ENCODE measurements around the gene APBA1.

The APBA1 gene

GRCh38 chr9:69584759-69585158 is 87.4 kb downstream of the APBA1 start:
- Histone ChIP-seq H3K9me3 (replicated peaks; ENCODE audit: low read length) (no peaks in the 10 kb centered on the region), H3K9ac (ENCODE audit: low read depth, low read length) (no peak overlapping the region), H3K4me2 (ENCODE audit: low read length) (no peak overlapping the region), H3K27me3 (ENCODE audit: control insufficient read depth, insufficient read depth, low read length) (no peaks in the 10 kb centered on the region), H3K36me3 (ENCODE audit: insufficient read depth, low read length) (no peaks in the 10 kb centered on the region), H3K4me1 (ENCODE audit: control insufficient read depth, insufficient read depth, low read length) (peaks cover 4% of the 10 kb centered on the region), H3K4me3 (ENCODE audit: low read length) (no peak overlapping the region)

- no peaks in the 10 kb centered on the region for H3K9me3 ChIP-seq (replicated peaks; ENCODE audit: low read length)
- peaks cover 4% of the 10 kb centered on the region for H3K4me1 ChIP-seq (ENCODE audit: control insufficient read depth, insufficient read depth, low read length)
- H3K27me3 ChIP-seq (ENCODE audit: control insufficient read depth, insufficient read depth, low read length), result no peaks in the 10 kb centered on the region
- H3K36me3 ChIP-seq (ENCODE audit: insufficient read depth, low read length), result no peaks in the 10 kb centered on the region
- no peak overlapping the region for H3K9ac ChIP-seq (ENCODE audit: low read depth, low read length)
- H3K4me2 ChIP-seq (ENCODE audit: low read length), result no peak overlapping the region
- H3K4me3 ChIP-seq (ENCODE audit: low read length), result no peak overlapping the region
Measured at GRCh38 chr9:69583645-69584234, 88.4 kb downstream of the APBA1 start.

- H3K4me3 ChIP-seq (ENCODE audit: low read length), result no peak overlapping the region
- H3K9me3 ChIP-seq (replicated peaks; ENCODE audit: low read length), result no peaks in the 10 kb centered on the region
- no peak overlapping the region for H3K9ac ChIP-seq (ENCODE audit: low read depth, low read length)
- H3K36me3 ChIP-seq (ENCODE audit: insufficient read depth, low read length), result no peaks in the 10 kb centered on the region
- H3K27me3 ChIP-seq (ENCODE audit: control insufficient read depth, insufficient read depth, low read length), result no peaks in the 10 kb centered on the region
- H3K4me2 ChIP-seq (ENCODE audit: low read length), result no peak overlapping the region
- peaks cover 4% of the 10 kb centered on the region for H3K4me1 ChIP-seq (ENCODE audit: control insufficient read depth, insufficient read depth, low read length)
Measured at GRCh38 chr9:69582544-69583297, 89.5 kb downstream of the APBA1 start.

- Histone ChIP-seq H3K4me1 (ENCODE audit: control insufficient read depth, insufficient read depth, low read length) (peaks cover 8% of the 10 kb centered on the region), H3K27me3 (ENCODE audit: control insufficient read depth, insufficient read depth, low read length) (no peaks in the 10 kb centered on the region), H3K9ac (ENCODE audit: low read depth, low read length) (no peak overlapping the region), H3K4me2 (ENCODE audit: low read length) (no peak overlapping the region), H3K36me3 (ENCODE audit: insufficient read depth, low read length) (no peaks in the 10 kb centered on the region), H3K9me3 (replicated peaks; ENCODE audit: low read length) (no peaks in the 10 kb centered on the region), H3K4me3 (ENCODE audit: low read length) (no peak overlapping the region)
Measured at GRCh38 chr9:69582018-69582417, 90.2 kb downstream of the APBA1 start.

GRCh38 chr9:69580582-69581214 is 91.5 kb downstream of the APBA1 start:
- Histone ChIP-seq H3K4me3 (ENCODE audit: low read length) (no peak overlapping the region), H3K4me1 (ENCODE audit: control insufficient read depth, insufficient read depth, low read length) (peaks cover 9% of the 10 kb centered on the region), H3K36me3 (ENCODE audit: insufficient read depth, low read length) (no peaks in the 10 kb centered on the region), H3K27me3 (ENCODE audit: control insufficient read depth, insufficient read depth, low read length) (no peaks in the 10 kb centered on the region), H3K9me3 (replicated peaks; ENCODE audit: low read length) (no peaks in the 10 kb centered on the region), H3K9ac (ENCODE audit: low read depth, low read length) (no peak overlapping the region), H3K4me2 (ENCODE audit: low read length) (no peak overlapping the region)

GRCh38 chr9:69579760-69580581 is 92.2 kb downstream of the APBA1 start:
- peaks cover 8% of the 10 kb centered on the region for H3K4me1 ChIP-seq (ENCODE audit: control insufficient read depth, insufficient read depth, low read length)
- no peaks in the 10 kb centered on the region for H3K9me3 ChIP-seq (replicated peaks; ENCODE audit: low read length)
- H3K9ac ChIP-seq (ENCODE audit: low read depth, low read length), result no peak overlapping the region
- H3K36me3 ChIP-seq (ENCODE audit: insufficient read depth, low read length), result no peaks in the 10 kb centered on the region
- no peak overlapping the region for H3K4me3 ChIP-seq (ENCODE audit: low read length)
- H3K4me2 ChIP-seq (ENCODE audit: low read length), result no peak overlapping the region
- H3K27me3 ChIP-seq (ENCODE audit: control insufficient read depth, insufficient read depth, low read length), result no peaks in the 10 kb centered on the region

GRCh38 chr9:69579032-69579758 is 93.0 kb downstream of the APBA1 start:
- H3K4me2 ChIP-seq (ENCODE audit: low read length), result no peak overlapping the region
- no peaks in the 10 kb centered on the region for H3K27me3 ChIP-seq (ENCODE audit: control insufficient read depth, insufficient read depth, low read length)
- no peak overlapping the region for H3K9ac ChIP-seq (ENCODE audit: low read depth, low read length)
- no peaks in the 10 kb centered on the region for H3K36me3 ChIP-seq (ENCODE audit: insufficient read depth, low read length)
- no peaks in the 10 kb centered on the region for H3K9me3 ChIP-seq (replicated peaks; ENCODE audit: low read length)
- no peak overlapping the region for H3K4me3 ChIP-seq (ENCODE audit: low read length)
- H3K4me1 ChIP-seq (ENCODE audit: control insufficient read depth, insufficient read depth, low read length), result peaks cover 6% of the 10 kb centered on the region

- Histone ChIP-seq H3K36me3 (ENCODE audit: insufficient read depth, low read length) (no peaks in the 10 kb centered on the region), H3K9ac (ENCODE audit: low read depth, low read length) (no peak overlapping the region), H3K4me3 (ENCODE audit: low read length) (no peak overlapping the region), H3K4me1 (ENCODE audit: control insufficient read depth, insufficient read depth, low read length) (peaks cover 15% of the 10 kb centered on the region), H3K27me3 (ENCODE audit: control insufficient read depth, insufficient read depth, low read length) (no peaks in the 10 kb centered on the region), H3K9me3 (replicated peaks; ENCODE audit: low read length) (no peaks in the 10 kb centered on the region), H3K4me2 (ENCODE audit: low read length) (no peak overlapping the region)
Measured at GRCh38 chr9:69578026-69578425, 94.1 kb downstream of the APBA1 start.

GRCh38 chr9:69577123-69577522 is 95.0 kb downstream of the APBA1 start:
- Histone ChIP-seq H3K9me3 (replicated peaks; ENCODE audit: low read length) (no peaks in the 10 kb centered on the region), H3K4me2 (ENCODE audit: low read length) (no peak overlapping the region), H3K4me3 (ENCODE audit: low read length) (no peak overlapping the region), H3K36me3 (ENCODE audit: insufficient read depth, low read length) (no peaks in the 10 kb centered on the region), H3K9ac (ENCODE audit: low read depth, low read length) (no peak overlapping the region), H3K4me1 (ENCODE audit: control insufficient read depth, insufficient read depth, low read length) (peaks cover 20% of the 10 kb centered on the region), H3K27me3 (ENCODE audit: control insufficient read depth, insufficient read depth, low read length) (no peaks in the 10 kb centered on the region)

- no peak overlapping the region for H3K4me3 ChIP-seq (ENCODE audit: low read length)
- H3K4me1 ChIP-seq (ENCODE audit: control insufficient read depth, insufficient read depth, low read length), result peaks cover 49% of the 10 kb centered on the region
- H3K9me3 ChIP-seq (replicated peaks; ENCODE audit: low read length), result no peaks in the 10 kb centered on the region
- H3K27me3 ChIP-seq (ENCODE audit: control insufficient read depth, insufficient read depth, low read length), result no peaks in the 10 kb centered on the region
- no peak overlapping the region for H3K9ac ChIP-seq (ENCODE audit: low read depth, low read length)
- no peaks in the 10 kb centered on the region for H3K36me3 ChIP-seq (ENCODE audit: insufficient read depth, low read length)
- H3K4me2 ChIP-seq (ENCODE audit: low read length), result no peak overlapping the region
Measured at GRCh38 chr9:69574057-69574456, 98.1 kb downstream of the APBA1 start.

- Histone ChIP-seq H3K4me2 (ENCODE audit: low read length) (no peak overlapping the region), H3K9me3 (replicated peaks; ENCODE audit: low read length) (no peaks in the 10 kb centered on the region), H3K4me1 (ENCODE audit: control insufficient read depth, insufficient read depth, low read length) (peaks cover 52% of the 10 kb centered on the region), H3K9ac (ENCODE audit: low read depth, low read length) (no peak overlapping the region), H3K36me3 (ENCODE audit: insufficient read depth, low read length) (no peaks in the 10 kb centered on the region), H3K4me3 (ENCODE audit: low read length) (no peak overlapping the region), H3K27me3 (ENCODE audit: control insufficient read depth, insufficient read depth, low read length) (no peaks in the 10 kb centered on the region)
Measured at GRCh38 chr9:69573651-69574050, 98.5 kb downstream of the APBA1 start.

Data from skeletal muscle satellite cell (primary cell).